ENCODE data around the gene PRCC.
"Not testable (repeated sequence)": the region's sequence is repeated elsewhere in the genome, so short reads cannot be mapped to it uniquely, and the experiment has no call there.

Gene PRCC

GRCh38 chr1:156744786-156745419 lies 22.4 kb upstream of the PRCC start:
- DNase-seq (ENCODE audit: low read depth), result no peak

- DNase-seq (ENCODE audit: low read depth), result no peak
Observed at GRCh38 chr1:156745881-156746280, 21.5 kb upstream of the PRCC start.

GRCh38 chr1:156746406-156746727 lies 21.0 kb upstream of the PRCC start:
- DNase-seq (ENCODE audit: low read depth), result no peak

DNA sequence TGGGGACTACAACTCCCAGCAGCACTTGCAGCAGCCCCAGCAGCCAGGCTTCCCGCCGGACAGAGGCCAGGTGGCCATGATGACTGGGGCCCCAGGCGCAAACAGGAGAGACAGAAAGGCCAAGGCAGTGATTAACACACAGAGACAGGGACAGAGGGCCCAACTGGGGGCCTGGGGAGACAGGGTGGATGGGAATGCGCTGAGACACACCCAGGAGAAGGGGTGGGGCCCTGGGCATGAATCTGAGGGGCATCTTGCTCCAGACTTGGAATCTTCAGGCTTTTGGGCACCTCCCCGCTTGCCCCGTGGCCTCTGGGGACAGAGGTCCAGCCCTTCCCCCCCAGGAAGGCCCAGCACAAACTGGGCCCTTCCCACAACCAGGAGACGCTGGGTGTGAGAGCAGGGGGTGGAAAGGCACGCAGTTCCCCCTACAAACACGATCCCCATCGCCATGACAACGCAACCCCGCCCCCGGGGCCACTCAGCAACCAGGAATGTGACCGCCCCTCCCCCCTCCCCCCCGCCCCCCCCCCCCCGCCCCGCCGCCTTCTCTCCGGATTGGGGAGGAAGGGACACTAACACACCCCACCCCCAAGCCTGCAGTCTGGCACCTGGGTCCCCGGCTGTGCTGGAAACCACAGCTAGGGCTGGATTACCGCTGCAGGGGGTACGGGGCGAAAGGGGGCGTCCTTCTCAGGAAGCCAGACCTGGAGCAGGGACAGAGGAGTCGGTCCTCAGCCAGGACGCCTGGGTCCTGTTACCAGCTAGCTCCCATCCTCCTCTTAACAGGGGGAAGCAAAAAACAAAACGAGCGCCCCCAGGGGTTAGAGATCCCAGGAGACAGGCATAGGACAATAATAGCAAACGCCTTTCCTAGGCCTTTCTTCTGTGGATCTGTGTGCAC lies 20.4 kb upstream of the PRCC start:
- DNase-seq (ENCODE audit: low read depth), result peak; percentile 48

GRCh38 chr1:156747742-156748669 lies 19.3 kb upstream of the PRCC start:
- DNase-seq (ENCODE audit: low read depth), result no peak

- DNase-seq (ENCODE audit: low read depth), result no peak
Observed at GRCh38 chr1:156748670-156749418, 18.5 kb upstream of the PRCC start.

DNA sequence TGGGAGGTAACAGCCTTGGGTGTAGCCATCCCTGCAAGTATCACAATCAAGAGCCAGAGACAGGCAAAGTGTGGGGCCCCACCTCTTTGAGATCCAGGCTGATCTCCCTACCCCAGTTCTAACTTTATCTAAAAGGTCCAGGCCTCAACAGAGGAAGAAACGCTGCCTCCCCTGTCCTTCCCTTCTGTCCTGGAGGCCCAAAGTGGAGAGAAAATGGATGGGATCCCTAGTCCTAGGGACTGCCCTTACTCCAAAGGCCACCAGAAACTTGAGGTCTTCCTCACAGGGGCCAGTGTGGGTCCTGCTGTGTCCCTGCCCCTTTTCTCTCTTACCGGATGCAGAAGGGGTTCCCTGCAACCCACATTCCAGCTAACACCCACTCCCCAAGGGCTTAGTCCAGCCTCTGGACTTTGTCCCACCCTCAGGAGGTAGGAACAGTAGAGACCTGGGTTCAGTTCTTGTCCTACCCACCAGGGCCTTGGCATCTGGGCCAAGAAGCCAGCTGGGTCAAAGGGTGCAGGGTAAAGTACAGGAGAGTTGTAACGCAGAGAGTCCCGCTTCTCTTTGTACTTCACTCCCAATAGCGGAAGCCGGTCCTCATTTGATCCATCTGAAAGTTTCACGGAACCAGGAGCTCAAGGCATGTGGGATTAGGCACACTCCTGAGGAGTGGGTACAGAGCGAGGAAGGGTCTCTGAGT lies 17.8 kb upstream of the PRCC start:
- no peak for DNase-seq (ENCODE audit: low read depth)

DNA sequence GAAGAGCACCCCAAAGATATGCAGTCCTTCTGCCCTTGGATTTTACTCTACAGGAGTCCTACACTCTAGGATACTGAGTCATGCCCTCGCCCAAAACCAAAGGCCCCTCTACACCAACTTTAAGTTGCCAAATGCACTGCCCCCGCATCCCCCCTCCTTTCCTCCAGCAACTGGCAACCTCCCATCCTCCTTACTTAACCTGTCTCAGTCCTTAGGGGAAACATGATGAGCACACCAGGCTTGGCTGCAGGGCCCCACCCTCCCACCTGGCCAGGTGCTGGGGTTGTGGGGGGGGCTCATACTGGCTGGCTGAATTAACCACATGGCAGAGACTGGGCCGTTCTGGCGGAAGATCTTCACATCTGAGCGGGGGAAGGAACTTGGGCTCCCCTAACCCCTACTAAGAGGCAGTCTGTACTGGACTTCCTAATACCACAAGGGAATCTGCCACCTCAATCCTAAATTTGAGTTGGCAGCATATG lies 17.1 kb upstream of the PRCC start:
- DNase-seq (ENCODE audit: low read depth), result no peak

DNA sequence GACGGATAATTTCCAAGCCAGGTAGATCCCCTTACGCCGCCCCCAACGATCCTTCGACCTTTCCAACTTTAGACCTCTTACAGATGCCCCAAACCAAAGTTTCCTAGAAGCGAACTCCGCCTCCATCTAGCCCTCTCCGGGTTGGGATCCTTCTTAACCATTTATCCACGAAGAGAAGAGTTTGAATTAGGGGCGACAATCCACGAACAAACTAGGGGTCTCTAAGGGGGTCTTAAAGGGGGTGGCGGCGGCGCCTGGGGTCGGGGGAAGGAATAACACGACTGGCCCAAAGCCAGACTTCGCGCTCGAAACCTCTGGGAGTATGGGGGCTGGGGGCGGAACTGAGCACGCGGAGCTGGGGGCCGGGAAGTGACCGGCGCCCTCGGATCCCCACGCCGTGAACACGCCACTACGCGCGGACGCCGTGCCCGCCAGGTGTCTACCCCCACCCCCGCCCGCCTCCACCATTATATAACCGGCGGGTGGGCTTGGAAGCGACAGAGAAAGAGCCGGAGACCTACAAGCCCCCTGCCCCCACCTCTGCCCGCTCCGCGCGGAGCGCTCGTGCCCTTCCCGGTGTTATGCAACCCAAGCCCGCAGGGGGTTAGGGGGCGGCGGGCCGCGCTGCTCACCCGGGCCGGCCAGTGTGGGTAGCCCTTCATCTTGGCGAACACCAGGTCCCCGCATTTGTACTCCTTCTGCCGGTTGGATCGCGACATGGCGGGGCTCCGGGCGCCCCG lies 16.5 kb upstream of the PRCC start:
- no peak for DNase-seq (ENCODE audit: low read depth)

DNA sequence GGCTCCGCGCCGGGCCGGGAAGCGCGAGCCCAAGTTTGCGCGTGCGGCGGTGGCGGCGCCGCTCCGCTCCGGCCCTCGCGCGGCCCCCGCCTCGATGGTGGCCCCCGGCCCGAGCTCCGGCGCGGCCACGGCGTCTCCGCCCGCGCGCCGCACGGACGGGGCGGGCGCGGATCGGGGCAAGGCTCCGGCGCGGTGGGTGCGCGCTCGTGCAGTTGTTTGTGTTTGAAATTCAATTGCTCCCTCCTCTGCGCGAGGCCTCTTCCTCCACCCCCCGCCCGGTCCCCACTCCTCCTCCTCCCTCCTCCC lies 15.9 kb upstream of the PRCC start, which contains the start of gene HDGF:
Gene HDGF (minus strand): TSS at position 225 of the 306 bp plus-strand sequence. CDS start 246 bp downstream, outside the sequence.
- no peak for DNase-seq (ENCODE audit: low read depth)

DNA sequence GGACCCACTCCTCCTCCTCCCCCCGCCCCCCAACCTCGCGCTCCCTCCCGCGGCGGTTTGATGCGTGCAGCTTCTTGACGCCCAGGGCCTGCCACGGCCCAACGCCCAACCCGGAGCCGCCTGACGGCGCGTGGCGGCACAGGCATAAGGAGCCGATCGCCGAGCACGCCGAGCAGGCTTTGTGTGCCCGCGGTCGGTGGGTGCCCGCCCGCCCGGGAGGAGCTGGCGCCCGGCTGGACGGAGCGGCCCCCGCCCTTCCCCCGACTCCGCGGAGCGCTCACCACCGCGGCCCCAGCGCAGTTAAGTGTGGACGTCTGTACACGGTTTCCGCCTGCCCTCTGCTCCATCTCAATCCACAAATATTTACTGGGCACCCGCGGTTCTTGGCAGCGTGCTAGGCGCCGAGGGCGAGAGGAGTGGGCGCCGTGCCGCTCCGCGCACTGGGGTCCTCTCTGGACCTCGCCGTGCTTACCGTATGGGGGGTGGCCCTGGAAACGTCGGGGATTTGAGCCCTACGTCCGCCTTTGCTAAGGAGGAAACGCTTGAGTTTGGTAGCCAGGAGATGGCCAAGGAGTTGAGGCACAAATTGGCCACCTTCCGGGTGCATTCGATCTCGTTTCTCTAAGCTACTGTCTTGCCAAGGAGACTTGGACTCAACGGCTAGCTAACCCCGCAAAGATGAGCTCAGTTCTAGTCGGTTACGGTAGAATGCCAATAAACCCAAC lies 15.4 kb upstream of the PRCC start:
- DNase-seq (ENCODE audit: low read depth), result peak; percentile 96

DNA sequence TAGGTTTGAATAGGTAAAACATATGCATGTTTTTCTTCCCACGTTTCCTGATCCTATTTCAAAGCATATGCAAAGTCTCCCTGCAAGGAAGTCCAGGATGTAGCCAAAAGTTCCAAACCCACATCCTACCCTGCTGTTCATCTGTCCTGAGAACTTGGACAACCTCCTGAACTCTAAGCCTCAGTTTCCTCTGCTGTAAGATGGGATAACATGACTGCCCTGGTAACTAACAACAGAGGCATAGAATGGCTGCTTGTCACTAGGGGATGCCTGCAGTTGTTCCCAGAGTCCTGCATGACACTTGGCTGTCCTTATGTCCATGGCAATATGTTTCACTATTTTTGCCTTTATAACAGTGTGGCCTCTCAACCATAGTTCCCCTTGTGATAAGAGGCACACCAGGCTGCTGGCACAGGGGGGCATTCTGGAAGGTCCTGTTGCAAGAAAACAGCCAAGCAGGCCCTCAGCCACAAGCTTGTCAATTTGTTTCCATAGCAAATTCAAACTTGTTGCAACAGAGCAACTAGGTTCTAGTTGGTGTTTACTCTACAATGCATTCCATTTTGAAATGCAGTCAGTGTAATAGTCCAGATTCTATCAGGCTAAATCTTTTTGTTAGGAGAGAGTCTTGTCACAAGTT lies 14.4 kb upstream of the PRCC start:
- DNase-seq (ENCODE audit: low read depth), result no peak

GRCh38 chr1:156754219-156754618 lies 13.1 kb upstream of the PRCC start:
- DNase-seq (ENCODE audit: low read depth), result no peak

- DNase-seq (ENCODE audit: low read depth), result no peak
Observed at GRCh38 chr1:156755527-156755950, 11.8 kb upstream of the PRCC start.

- no peak for DNase-seq (ENCODE audit: low read depth)
Observed at GRCh38 chr1:156756355-156756754, 11.0 kb upstream of the PRCC start.

- DNase-seq (ENCODE audit: low read depth), result not testable (repeated sequence)
Observed at GRCh38 chr1:156757572-156758253, 9.6 kb upstream of the PRCC start.

DNA sequence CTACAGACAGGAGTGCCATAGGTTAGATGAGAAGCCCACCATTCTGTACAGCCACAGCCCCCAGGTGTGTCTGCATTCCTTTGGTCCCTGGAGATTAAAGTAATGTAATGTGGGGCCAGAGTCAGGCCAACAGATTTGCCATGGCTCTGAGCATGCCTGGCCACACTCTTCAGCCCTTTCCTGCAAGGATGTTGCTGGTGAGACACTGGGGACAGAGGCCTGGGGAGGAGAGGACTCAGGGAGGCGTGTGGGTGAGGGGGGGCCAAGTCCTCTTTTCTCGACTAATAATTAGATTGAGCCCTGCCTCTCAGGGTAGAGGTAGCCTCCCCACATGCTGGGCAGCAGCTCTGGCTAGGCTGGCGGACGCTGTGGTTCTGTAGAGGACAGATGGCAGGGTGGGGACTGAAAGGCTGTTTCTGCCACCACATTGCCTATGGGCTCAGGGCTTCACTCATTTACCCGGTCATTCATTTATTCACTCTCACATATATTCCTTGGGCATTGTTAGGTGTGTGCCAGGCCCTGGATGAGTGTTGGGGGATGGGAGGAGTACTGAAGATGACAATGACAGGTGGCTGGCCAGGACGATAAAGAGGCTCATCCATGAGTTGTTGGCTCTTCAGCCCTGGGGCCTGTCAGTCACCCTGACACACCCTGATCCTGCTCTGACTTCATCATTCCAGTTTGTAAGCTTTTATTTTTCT lies 7.1 kb upstream of the PRCC start:
- no peak for DNase-seq (ENCODE audit: low read depth)

DNA sequence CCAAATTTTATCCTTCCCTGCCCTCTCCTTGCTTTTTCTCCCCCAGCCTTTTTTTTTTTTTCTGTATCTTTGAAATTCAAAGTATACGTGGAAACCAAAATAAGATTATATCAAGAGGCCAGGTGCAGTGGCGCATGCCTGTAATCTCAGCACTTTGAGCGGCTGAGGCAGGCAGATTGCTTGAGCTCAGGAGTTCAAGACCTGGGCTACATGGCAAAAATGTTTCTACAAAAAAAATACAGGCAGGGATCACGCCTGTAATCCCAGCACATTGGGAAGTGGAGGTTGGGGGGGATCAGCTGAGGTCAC lies 6.6 kb upstream of the PRCC start:
- DNase-seq (ENCODE audit: low read depth), result no peak

All from activated gamma-delta T cell treated with anti-CD3 and anti-CD28 coated beads, Interleukin-2, amount 50 U/mL, for 16 hours (primary cell).